ENCODE measurements around the gene LMX1B.

Gene LMX1B

DNA sequence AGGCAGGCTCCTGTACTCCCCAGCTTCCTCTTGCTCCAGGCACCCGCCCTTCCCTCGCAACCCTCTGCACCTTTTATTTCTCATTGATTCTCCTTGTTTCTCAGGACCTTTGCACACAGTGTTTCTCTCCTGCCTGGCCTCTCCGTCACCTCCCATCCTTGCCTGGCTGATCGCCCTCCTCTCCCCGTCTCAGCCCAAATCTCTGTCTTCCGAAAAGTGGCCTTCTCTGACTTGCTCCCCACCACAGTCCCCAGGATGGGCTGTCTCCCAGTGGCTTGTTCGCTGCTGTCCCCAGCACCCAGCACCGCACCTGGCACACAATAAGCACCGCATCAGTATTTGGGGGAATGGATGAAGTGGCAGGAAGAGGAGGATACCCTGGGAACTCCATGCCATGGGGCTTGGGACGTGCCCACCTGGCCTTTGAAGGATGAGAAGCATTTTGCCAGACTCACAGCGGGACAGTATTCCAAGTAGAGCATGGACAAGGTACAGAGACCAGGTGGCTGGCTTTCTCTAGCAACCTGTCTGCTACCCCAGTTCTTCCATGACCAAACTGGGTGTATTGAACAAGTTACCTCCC, 62.5 kb downstream of the LMX1B start:
- TF ChIP-seq CTCF (IDR thresholded peaks at IDR 0.05; ENCODE audit: control insufficient read depth, insufficient read depth, low read depth, low read length, missing control alignments): no peak
- no peak overlapping the region for H3K4me3 ChIP-seq (ENCODE audit: control insufficient read depth, low read depth, low read length)

GRCh38 chr9:126676685-126677143, 63.0 kb downstream of the LMX1B start:
- H3K4me3 ChIP-seq (ENCODE audit: control insufficient read depth, low read depth, low read length): no peak overlapping the region
- no peak for DNase-seq (ENCODE audit: low read depth)
- no peak for TF ChIP-seq CTCF (IDR thresholded peaks at IDR 0.05; ENCODE audit: control insufficient read depth, insufficient read depth, low read depth, low read length, missing control alignments)

More for the DNA sequence above, 62.5 kb downstream of the LMX1B start:
- DNase-seq (ENCODE audit: low read depth): no peak

DNA sequence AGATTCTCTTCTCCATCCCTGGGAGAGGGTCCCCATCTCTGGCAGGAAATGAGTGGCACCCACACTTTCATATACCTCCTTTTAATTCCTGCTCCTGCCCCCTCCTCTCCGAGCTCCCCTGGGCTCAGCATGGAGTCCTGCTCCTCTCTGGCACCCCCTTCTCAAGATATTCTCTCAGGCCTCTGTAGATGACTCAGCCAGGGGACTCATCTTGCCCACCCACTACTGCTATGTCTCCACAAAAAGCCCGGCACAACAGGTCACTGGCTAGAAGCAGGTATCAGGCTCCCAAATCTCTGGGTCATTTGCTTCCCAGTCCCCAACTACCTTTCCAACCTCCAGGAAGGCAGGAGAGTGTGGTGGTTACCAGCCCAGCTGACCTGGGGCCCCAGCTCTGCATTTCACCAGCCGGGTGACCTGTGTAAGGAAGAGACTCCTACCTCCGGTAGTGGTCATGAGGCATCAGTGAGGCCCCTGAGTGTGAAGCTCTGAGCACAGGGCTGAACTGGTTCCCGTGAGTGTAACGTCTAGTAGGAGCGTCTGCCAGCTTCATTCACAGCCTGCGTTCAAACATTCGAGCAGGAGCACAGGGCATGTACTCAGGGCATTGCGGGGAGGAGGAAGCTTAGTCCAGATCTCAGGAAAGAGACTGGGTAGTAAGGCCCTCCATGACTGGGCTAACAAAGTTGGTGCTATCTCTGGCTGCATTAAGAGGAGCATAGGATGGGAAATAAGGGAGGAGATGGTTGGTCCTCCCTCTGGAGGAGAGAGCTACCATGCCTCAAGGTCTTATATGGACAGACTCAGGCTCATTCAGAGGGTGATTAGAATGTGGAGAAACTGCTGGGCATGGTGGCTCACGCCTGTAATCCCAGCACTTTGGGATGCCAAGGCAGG, 63.7 kb downstream of the LMX1B start:
- TF ChIP-seq CTCF (IDR thresholded peaks at IDR 0.05; ENCODE audit: control insufficient read depth, insufficient read depth, low read depth, low read length, missing control alignments): no peak
- no peak for DNase-seq (ENCODE audit: low read depth)
- H3K4me3 ChIP-seq (ENCODE audit: control insufficient read depth, low read depth, low read length): no peak overlapping the region

- no peak for DNase-seq (ENCODE audit: low read depth)
- no peak for TF ChIP-seq CTCF (IDR thresholded peaks at IDR 0.05; ENCODE audit: control insufficient read depth, insufficient read depth, low read depth, low read length, missing control alignments)
- no peak overlapping the region for H3K4me3 ChIP-seq (ENCODE audit: control insufficient read depth, low read depth, low read length)
These were observed 65.3 kb downstream of the LMX1B start for GRCh38 chr9:126678989-126679388.

- H3K4me3 ChIP-seq (ENCODE audit: control insufficient read depth, low read depth, low read length): no peak overlapping the region
- no peak for DNase-seq (ENCODE audit: low read depth)
- TF ChIP-seq CTCF (IDR thresholded peaks at IDR 0.05; ENCODE audit: control insufficient read depth, insufficient read depth, low read depth, low read length, missing control alignments): no peak
These were observed 67.6 kb downstream of the LMX1B start for GRCh38 chr9:126681336-126681735.

GRCh38 chr9:126682113-126682810, 68.5 kb downstream of the LMX1B start:
- no peak for DNase-seq (ENCODE audit: low read depth)
- no peak for TF ChIP-seq CTCF (IDR thresholded peaks at IDR 0.05; ENCODE audit: control insufficient read depth, insufficient read depth, low read depth, low read length, missing control alignments)
- no peak overlapping the region for H3K4me3 ChIP-seq (ENCODE audit: control insufficient read depth, low read depth, low read length)
